IMR-90 (cell line): ENCODE measurements around the gene GSG1L.

Experiments
- BHLHE40 ChIP-seq: fragments of 150-350 bp; IDR thresholded peaks from 2 replicates; pipeline ENCODE4 v1.6.1; 2016; ENCODE audit warnings: mild to moderate bottlenecking, low read depth, low read length
- CEBPB ChIP-seq: IDR thresholded peaks from 2 replicates; pipeline ENCODE4 v1.6.1; 2012; ENCODE audit warnings: low read depth, low read length, improper control_type of control experiment
- CHD1 ChIP-seq: IDR thresholded peaks from 2 replicates; pipeline ENCODE4 v1.6.1; 2012; ENCODE audit warnings: low read depth, low read length, improper control_type of control experiment
- CTCF ChIP-seq: conservative IDR thresholded peaks from 2 replicates; pipeline ENCODE4 v1.5.1; 2012; ENCODE audit warnings: mild to moderate bottlenecking, low read depth, low read length, improper control_type of control experiment
- ELK1 ChIP-seq: fragments of 150-350 bp; IDR thresholded peaks from 2 replicates; pipeline ENCODE4 v1.6.1; 2016; ENCODE audit warnings: low read depth, mild to moderate bottlenecking, low read length, moderate library complexity, borderline replicate concordance
- FOS ChIP-seq: fragments of 150-350 bp; IDR thresholded peaks from 2 replicates; pipeline ENCODE4 v1.6.1; 2016; ENCODE audit warnings: low read depth, low read length
- MAFK ChIP-seq: IDR thresholded peaks from 2 replicates; pipeline ENCODE4 v1.6.1; 2012; ENCODE audit warnings: low read depth, low read length, improper control_type of control experiment
- POLR2A ChIP-seq: IDR thresholded peaks from 2 replicates; pipeline ENCODE4 v1.6.1; 2012; ENCODE audit warnings: mild to moderate bottlenecking, low read depth, low read length
- RAD21 ChIP-seq: IDR thresholded peaks from 2 replicates; pipeline ENCODE4 v1.6.1; 2012; ENCODE audit warnings: low read length, improper control_type of control experiment
- RCOR1 ChIP-seq: IDR thresholded peaks from 2 replicates; pipeline ENCODE4 v1.6.1; 2012; ENCODE audit warnings: mild to moderate bottlenecking, low read length, improper control_type of control experiment; ENCODE audit not compliant: insufficient replicate concordance
- RFX5 ChIP-seq: IDR thresholded peaks from 2 replicates; pipeline ENCODE4 v1.8.0; 2012; ENCODE audit warnings: low read depth, mild to moderate bottlenecking, low read length, moderate library complexity
- SMC3 ChIP-seq: fragments of 150-350 bp; IDR thresholded peaks from 2 replicates; pipeline ENCODE4 v1.6.1; 2016; ENCODE audit warnings: low read depth, mild to moderate bottlenecking, antibody characterized with exemption, low read length, moderate library complexity

GRCh38 chr16:28039493-28039892 is 24.0 kb downstream of the GSG1L start:
- TF ChIP-seq CEBPB = no peak
- TF ChIP-seq CTCF = no peak
- no peak for TF ChIP-seq POLR2A
- no peak for TF ChIP-seq RAD21
- TF ChIP-seq RFX5 = no peak
- no peak for TF ChIP-seq RCOR1
- TF ChIP-seq MAFK = no peak
- no peak for TF ChIP-seq ELK1
- TF ChIP-seq SMC3 = no peak
- TF ChIP-seq BHLHE40 = no peak
- TF ChIP-seq FOS = no peak
- TF ChIP-seq CHD1 = no peak
